CD14-positive monocyte (primary cell): Measurements from ENCODE around the gene OR4D9. TPM values are rescaled to one million over a fixed set of nuclear protein-coding genes. Genes with fewer than 3 reads are reported as not detected.

Experiments used
- DNase-seq, 3 donors: peaks; one replicate each; pipeline ENCODE4 v3.0.0-alpha.2; 2011 to 2022
- H2AFZ ChIP-seq: 2 replicates; pipeline ENCODE4 v1.6.0; 2012; ENCODE audit warnings: mild to moderate bottlenecking, low read depth, low read length, inconsistent platforms; ENCODE audit not compliant: insufficient read depth, poor library complexity, severe bottlenecking
- H3K27ac ChIP-seq, 2 donors: 1 replicate in 1 of 2; 2 replicates in 1 of 2; pipeline ENCODE4 v1.5.1; 2012 to 2013; ENCODE audit warnings: low read length in 2 of 2, control low read depth in 1 of 2, inconsistent platforms in 1 of 2, low read depth in 1 of 2, mild to moderate bottlenecking in 1 of 2
- H3K27me3 ChIP-seq, 2 donors: one replicate each; pipeline versions ENCODE4 v1.6.0 to v1.6.1; 2011 to 2013; ENCODE audit warnings: low read length in 2 of 2; ENCODE audit not compliant: control insufficient read depth in 2 of 2, insufficient read depth in 2 of 2
- H3K36me3 ChIP-seq, 2 donors: replicated peaks in 1 of 2; 1 replicate in 1 of 2; 2 replicates in 1 of 2; pipeline versions ENCODE4 v1.5.1 to v1.6.1; 2012 to 2013; ENCODE audit warnings: low read length in 2 of 2, control low read depth in 1 of 2, inconsistent platforms in 1 of 2, mild to moderate bottlenecking in 1 of 2; ENCODE audit not compliant: insufficient read depth in 2 of 2, control insufficient read depth in 1 of 2
- H3K4me1 ChIP-seq, 2 donors: 1 replicate in 1 of 2; 2 replicates in 1 of 2; pipeline versions ENCODE4 v1.5.1 to v1.6.1; 2012 to 2013; ENCODE audit warnings: low read length in 2 of 2, control low read depth in 1 of 2, inconsistent platforms in 1 of 2, mild to moderate bottlenecking in 1 of 2, moderate library complexity in 1 of 2; ENCODE audit not compliant: insufficient read depth in 2 of 2, control insufficient read depth in 1 of 2
- H3K4me2 ChIP-seq: replicated peaks from 2 replicates; pipeline ENCODE3; 2012; ENCODE audit warnings: low read length, moderate library complexity, mild to moderate bottlenecking; ENCODE audit not compliant: poor library complexity, severe bottlenecking; ENCODE audit errors: extremely low read depth
- H3K4me3 ChIP-seq, 3 experiments: fragments of 200-600 bp in 1 of 3; sonication (generic) in 1 of 3; replicated peaks in 1 of 3; 1 replicate in 2 of 3; 2 replicates in 1 of 3; pipeline ENCODE4 v1.5.1; 2011 to 2013; ENCODE audit warnings: low read length in 3 of 3, mild to moderate bottlenecking in 3 of 3, control low read depth in 2 of 3, low read depth in 2 of 3, inconsistent platforms in 1 of 3, moderate library complexity in 1 of 3
- H3K79me2 ChIP-seq: 2 replicates; pipeline ENCODE4 v1.6.0; 2012; ENCODE audit warnings: mild to moderate bottlenecking, control low read depth, inconsistent platforms, low read length, moderate library complexity; ENCODE audit not compliant: insufficient read depth
- H3K9ac ChIP-seq: 2 replicates; pipeline ENCODE4 v1.6.0; 2017; ENCODE audit warnings: low read length, mild to moderate bottlenecking; ENCODE audit not compliant: insufficient read depth, poor library complexity, severe bottlenecking
- H3K9me3 ChIP-seq, 2 donors: replicated peaks in 1 of 2; 1 replicate in 1 of 2; 2 replicates in 1 of 2; pipeline versions ENCODE4 v1.5.1 to v1.6.1; 2012 to 2013; ENCODE audit warnings: low read length in 2 of 2, control low read depth in 1 of 2; ENCODE audit not compliant: control insufficient read depth in 1 of 2, insufficient read depth in 1 of 2
- H4K20me1 ChIP-seq: 2 replicates; pipeline ENCODE4 v1.6.0; 2012; ENCODE audit warnings: mild to moderate bottlenecking, low read length, control low read depth, moderate library complexity; ENCODE audit not compliant: insufficient read depth
- H3K27ac Mint-ChIP-seq, 7 donors: one replicate each; pipeline ENCODE4 v1.8.0; 2020; ENCODE audit warnings: mild to moderate bottlenecking in 7 of 7, mixed read lengths in 7 of 7, moderate library complexity in 6 of 7, inconsistent platforms in 2 of 7
- H3K27me3 Mint-ChIP-seq, 3 donors: one replicate each; pipeline ENCODE4 v1.8.0; 2021 to 2022; ENCODE audit warnings: low read depth in 3 of 3, mild to moderate bottlenecking in 3 of 3, mixed read lengths in 3 of 3, moderate library complexity in 3 of 3, inconsistent platforms in 1 of 3
- H3K36me3 Mint-ChIP-seq, 2 donors: one replicate each; pipeline ENCODE4 v1.8.0; 2020; ENCODE audit warnings: mixed read lengths in 2 of 2, inconsistent platforms in 1 of 2, mild to moderate bottlenecking in 1 of 2
- H3K4me1 Mint-ChIP-seq: one replicate; pipeline ENCODE4 v1.8.0; 2020; ENCODE audit warnings: mild to moderate bottlenecking, mixed read lengths
- H3K4me3 Mint-ChIP-seq, 2 donors: one replicate each; pipeline ENCODE4 v1.8.0; 2020; ENCODE audit warnings: mild to moderate bottlenecking in 2 of 2, mixed read lengths in 2 of 2, moderate library complexity in 1 of 2
- H3K9me3 Mint-ChIP-seq, 7 donors: one replicate each; pipeline ENCODE4 v1.8.0; 2020 to 2022; ENCODE audit warnings: mixed read lengths in 7 of 7, mild to moderate bottlenecking in 6 of 7, moderate library complexity in 6 of 7, inconsistent platforms in 2 of 7
- WGBS: methylation state at CpG from one replicate; pipeline ENCODE4 v1.1.5; 2013; ENCODE audit warnings: missing lambda C conversion rate; ENCODE audit not compliant: insufficient coverage; 5-methylcytosine and 5-hydroxymethylcytosine counted together
- intact Hi-C, 2 donors: fragments of 100-400 bp; cut with micrococcal nuclease; formaldehyde crosslinking; loops; one replicate each; pipeline versions ENCODE4 v1.15.0 to v1.15.1; 2023
- polyA plus RNA-seq, 3 donors: library from polyadenylated mRNA; depleted of rRNA in 1 of 3; unstranded in 2 of 3; stranded (reverse) in 1 of 3; fragments of 300-500 nt in 2 of 3; fragments of >200 nt in 1 of 3; fragmentation: Illumina TruSeq in 2 of 3; gene quantifications; 1 replicate in 2 of 3; 2 replicates in 1 of 3; pipeline ENCODE4 v1.2.3, GENCODE V29; 2012 to 2021
- TF ChIP-seq, protein P1 (sequence below): fragments of 200-600 bp; IDR thresholded peaks from one replicate; pipeline ENCODE4 v1.8.0; 2022; ENCODE audit warnings: antibody characterized with exemption, mild to moderate bottlenecking

The OR4D9 gene
- polyA plus RNA-seq, 3 donors, result not detected

DNA sequence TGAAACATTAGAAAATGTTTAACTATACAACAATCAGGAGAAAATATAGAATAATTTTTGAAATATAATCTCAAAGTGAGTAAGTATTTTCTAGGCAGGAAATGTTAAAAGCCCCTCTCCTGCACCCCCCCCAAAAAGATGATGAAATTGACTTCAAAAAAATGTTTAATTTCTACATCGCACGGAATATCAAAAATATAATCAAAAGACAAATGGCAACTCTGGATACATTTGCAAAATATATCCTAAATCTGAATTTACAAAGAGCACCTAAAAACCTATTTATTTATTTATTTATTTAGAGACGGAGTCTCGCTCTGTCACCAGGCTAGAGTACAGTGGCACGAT is 36.9 kb downstream of the OR4D9 start:
- Histone ChIP-seq H4K20me1 (no peaks in the 10 kb centered on the region), H3K4me3 (no peak overlapping the region), H3K36me3 (no peaks in the 10 kb centered on the region), H3K4me1 (peaks cover 25% of the 10 kb centered on the region in 2 donors), H3K4me2 (no peak overlapping the region), H3K9ac (no peak overlapping the region), H3K27ac (no peak overlapping the region), H3K27me3 (peaks cover 3 to 5% of the 10 kb centered on the region in 2 donors), H3K9me3 (no peaks in the 10 kb centered on the region), H2AFZ (no peak overlapping the region), H3K79me2 (no peaks in the 10 kb centered on the region)
- Mint-ChIP-seq H3K9me3 (peaks cover 0 to 6% (median under 1%) of the 10 kb centered on the region in 7 donors), H3K36me3 (no peaks in the 10 kb centered on the region), H3K27me3 (peaks cover 7 to 10% (median 10%) of the 10 kb centered on the region in 3 donors), H3K4me3 (no peak overlapping the region), H3K27ac (no peak overlapping the region), H3K4me1 (peaks cover 35% of the 10 kb centered on the region)
- intact Hi-C loops, result no loop called here
- no CpG with 5 or more reads among the region's 5 CpGs for WGBS
- TF ChIP-seq, protein P1, sequence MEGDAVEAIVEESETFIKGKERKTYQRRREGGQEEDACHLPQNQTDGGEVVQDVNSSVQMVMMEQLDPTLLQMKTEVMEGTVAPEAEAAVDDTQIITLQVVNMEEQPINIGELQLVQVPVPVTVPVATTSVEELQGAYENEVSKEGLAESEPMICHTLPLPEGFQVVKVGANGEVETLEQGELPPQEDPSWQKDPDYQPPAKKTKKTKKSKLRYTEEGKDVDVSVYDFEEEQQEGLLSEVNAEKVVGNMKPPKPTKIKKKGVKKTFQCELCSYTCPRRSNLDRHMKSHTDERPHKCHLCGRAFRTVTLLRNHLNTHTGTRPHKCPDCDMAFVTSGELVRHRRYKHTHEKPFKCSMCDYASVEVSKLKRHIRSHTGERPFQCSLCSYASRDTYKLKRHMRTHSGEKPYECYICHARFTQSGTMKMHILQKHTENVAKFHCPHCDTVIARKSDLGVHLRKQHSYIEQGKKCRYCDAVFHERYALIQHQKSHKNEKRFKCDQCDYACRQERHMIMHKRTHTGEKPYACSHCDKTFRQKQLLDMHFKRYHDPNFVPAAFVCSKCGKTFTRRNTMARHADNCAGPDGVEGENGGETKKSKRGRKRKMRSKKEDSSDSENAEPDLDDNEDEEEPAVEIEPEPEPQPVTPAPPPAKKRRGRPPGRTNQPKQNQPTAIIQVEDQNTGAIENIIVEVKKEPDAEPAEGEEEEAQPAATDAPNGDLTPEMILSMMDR, result no peak
- no peak for DNase-seq

DNA sequence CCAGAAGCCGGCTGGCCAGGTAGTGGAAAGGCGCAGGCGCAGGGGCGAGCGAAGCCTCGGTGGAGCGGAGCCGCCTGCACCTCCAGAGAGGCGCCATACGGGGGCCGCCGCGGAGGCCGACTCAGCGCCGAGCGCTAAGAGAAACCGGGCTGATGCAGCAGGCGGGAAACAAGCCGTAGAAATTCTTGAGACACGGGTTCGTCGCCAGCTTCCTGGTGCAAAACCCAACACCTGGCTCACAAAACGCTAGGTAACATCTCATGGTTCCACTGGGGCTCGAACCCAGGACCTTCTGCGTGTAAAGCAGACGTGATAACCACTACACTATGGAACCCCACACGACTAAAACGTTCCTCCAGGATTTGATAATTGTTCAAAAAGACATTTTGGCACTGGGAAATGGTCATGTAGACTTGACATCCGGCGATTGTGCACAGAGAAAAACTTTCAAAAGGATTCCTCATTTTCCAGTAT is 39.1 kb downstream of the OR4D9 start:
- Histone ChIP-seq H3K27me3 (peaks cover 3 to 7% of the 10 kb centered on the region in 2 donors), H2AFZ (peak overlapping the region; percentile 75), H3K9ac (peak overlapping the region; percentile 31), H3K9me3 (peaks cover 0 to 6% of the 10 kb centered on the region in 2 donors), H4K20me1 (no peaks in the 10 kb centered on the region), H3K36me3 (no peaks in the 10 kb centered on the region), H3K79me2 (no peaks in the 10 kb centered on the region), H3K4me2 (peak overlapping the region; percentile 92), H3K4me3 (peak overlapping the region; percentile 48 to 83 (median 55)), H3K4me1 (peaks cover 27 to 33% of the 10 kb centered on the region in 2 donors), H3K27ac (peak overlapping the region in 1 of 2 donors; percentile 34)
- peak overlapping the region in 5 of 7 donors; percentile 19 to 79 (median 59) for H3K27ac Mint-ChIP-seq
- H3K27me3 Mint-ChIP-seq, result peaks cover 13 to 17% (median 16%) of the 10 kb centered on the region in 3 donors
- intact Hi-C loops, result loop anchor here in 1 of 2 donors (2.0 kb wide), 1 partner anchor 14 kb away; no protein-coding TSS in a partner anchor
- peak overlapping the region; percentile 86 to 90 for H3K4me3 Mint-ChIP-seq
- H3K36me3 Mint-ChIP-seq, result no peaks in the 10 kb centered on the region
- TF ChIP-seq, protein P1, result peak; percentile 57
- H3K9me3 Mint-ChIP-seq, result peaks cover 0 to 11% (median 7%) of the 10 kb centered on the region in 7 donors
- DNase-seq, result peak; percentile 56 to 69 (median 66)
- peaks cover 39% of the 10 kb centered on the region for H3K4me1 Mint-ChIP-seq
- under 1% methylated on average over 30 of the region's 31 CpGs for WGBS
